K562 (cell line): ENCODE measurements around the gene ARAP1. TPM values are rescaled to one million over a fixed set of nuclear protein-coding genes. Genes with fewer than 3 reads are reported as not detected.

ENCODE experiments used
- ATAC-seq: fragments of 200-7000 bp; cut with Tn5 transposase; 3 replicates; pipeline ENCODE4 v1.9.1; 2020; ENCODE audit warnings: moderate library complexity
- BruUV-seq: library from RNA; stranded (reverse); fragments of 400-500 nt; replicated peaks from 2 replicates; lab custom pipeline; 2021; lab: Mats Ljungman, UMichigan
- CTCF ChIA-PET: fragments of 300-600 bp; formaldehyde crosslinking; extraction: SDS; loops from one replicate; lab custom pipeline; 2021; ENCODE audit warnings: low intra/inter-chr PET ratio; lab: Yijun Ruan, JAX
- POLR2A ChIA-PET: fragments of 300-600, 350-650 bp; sonication (Branson Sonifier 250); formaldehyde crosslinking; extraction: SDS; loops from one replicate; lab custom pipeline; 2021; ENCODE audit warnings: antibody characterized with exemption, inconsistent platforms; lab: Yijun Ruan, JAX
- DNase-seq, 4 experiments: peaks; one replicate each; pipeline versions ENCODE4 v3.0.0 to v3.0.0-alpha.2; 2011 to 2018; ENCODE audit warnings: low spot score in 3 of 4, mixed read lengths in 3 of 4; ENCODE audit errors: extremely low read depth in 1 of 4
- FAIRE-seq: peaks from 2 replicates; lab custom pipeline; 2011; peaks lifted over from hg19 to GRCh38; lab: Jason Lieb, UNC
- H2AFZ ChIP-seq: 2 replicates; pipeline ENCODE4 v1.6.0; 2011; ENCODE audit warnings: low read depth, low read length, control low read depth, inconsistent platforms
- H3K27ac ChIP-seq: fragments of 200-600 bp; 3 replicates; pipeline ENCODE4 v1.8.0; 2011; ENCODE audit warnings: low read depth, mild to moderate bottlenecking, control low read depth, inconsistent platforms, low read length, moderate library complexity, mixed read lengths; ENCODE audit errors: extremely low read depth
- H3K27me3 ChIP-seq, 2 experiments: fragments of 300-600 bp in 1 of 2; 2 replicates in 1 of 2; 3 replicates in 1 of 2; pipeline versions ENCODE4 v1.6.0 to v1.8.0; 2011; ENCODE audit warnings: inconsistent platforms in 2 of 2, low read length in 2 of 2, mild to moderate bottlenecking in 1 of 2, mixed read lengths in 1 of 2, moderate library complexity in 1 of 2; ENCODE audit not compliant: control insufficient read depth in 2 of 2, insufficient read depth in 2 of 2
- H3K36me3 ChIP-seq: fragments of 300-600 bp; 3 replicates; pipeline ENCODE4 v1.8.0; 2011; ENCODE audit warnings: mild to moderate bottlenecking, low read length, inconsistent platforms; ENCODE audit not compliant: control insufficient read depth, insufficient read depth
- H3K4me1 ChIP-seq, 2 experiments: fragments of 200-600 bp in 1 of 2; replicated peaks in 1 of 2; 2 replicates in 1 of 2; 3 replicates in 1 of 2; pipeline versions ENCODE4 v1.5.1 to v1.8.0; 2011; ENCODE audit warnings: inconsistent platforms in 2 of 2, low read length in 2 of 2, mild to moderate bottlenecking in 1 of 2, mixed read lengths in 1 of 2, moderate library complexity in 1 of 2; ENCODE audit not compliant: control insufficient read depth in 2 of 2, insufficient read depth in 2 of 2
- H3K4me2 ChIP-seq: 2 replicates; pipeline ENCODE4 v1.6.1; 2011; ENCODE audit warnings: low read length, control low read depth, inconsistent platforms, mixed read lengths; ENCODE audit not compliant: insufficient read depth
- H3K4me3 ChIP-seq: fragments of 200-600 bp; sonication (generic), shearing (Covaris generic); 2 replicates; pipeline ENCODE4 v1.5.1; 2016; ENCODE audit warnings: control low read depth, inconsistent platforms
- H3K79me2 ChIP-seq: fragments of 200-600 bp; 3 replicates; pipeline ENCODE4 v1.8.0; 2011; ENCODE audit warnings: low read length, inconsistent platforms; ENCODE audit not compliant: control insufficient read depth, insufficient read depth
- H3K9ac ChIP-seq, 2 experiments: 2 replicates each; pipeline versions ENCODE4 v1.6.0 to v1.6.1; 2011; ENCODE audit warnings: low read depth in 2 of 2, low read length in 2 of 2, control low read depth in 1 of 2, inconsistent platforms in 1 of 2, mild to moderate bottlenecking in 1 of 2, mixed read lengths in 1 of 2; ENCODE audit not compliant: insufficient read depth in 1 of 2
- H3K9me1 ChIP-seq: one replicate; pipeline ENCODE4 v1.6.0; 2011; ENCODE audit warnings: inconsistent platforms, mild to moderate bottlenecking, low read length, moderate library complexity; ENCODE audit not compliant: control insufficient read depth, insufficient read depth
- H3K9me3 ChIP-seq: replicated peaks from 2 replicates; pipeline ENCODE4 v1.5.1; 2011; ENCODE audit warnings: low read depth, low read length, inconsistent platforms; ENCODE audit not compliant: control insufficient read depth, insufficient read depth
- H4K20me1 ChIP-seq: replicated peaks from 2 replicates; pipeline ENCODE4 v1.6.1; 2011; ENCODE audit warnings: low read length, inconsistent platforms, mixed read lengths; ENCODE audit not compliant: control insufficient read depth, insufficient read depth
- BRD4 ChIP-seq: fragments of 200-600 bp; sonication (generic); IDR thresholded peaks from 2 replicates; pipeline ENCODE4 v1.6.1; 2017; ENCODE audit warnings: inconsistent platforms
- CCAR2 ChIP-seq: fragments of 200-400 bp; formaldehyde crosslinking; IDR thresholded peaks from 2 replicates; pipeline ENCODE4 v1.6.1; 2017; ENCODE audit warnings: mild to moderate bottlenecking, low read depth, low read length
- CUX1 ChIP-seq: fragments of 200-800 bp; sonication (Bioruptor generic); IDR thresholded peaks from 2 replicates; pipeline ENCODE4 v1.6.1; 2016; ENCODE audit warnings: missing genetic modification characterization, missing compliant biosample characterization
- ETV5 ChIP-seq: sonication (generic); formaldehyde crosslinking; IDR thresholded peaks from 2 replicates; pipeline ENCODE4 v1.4.0; 2020; ENCODE audit warnings: low read depth, mild to moderate bottlenecking, missing genetic modification reagents
- HNRNPK ChIP-seq: fragments of 200-400 bp; formaldehyde crosslinking; IDR thresholded peaks from one replicate; pipeline ENCODE4 v1.6.1; 2018; ENCODE audit warnings: mild to moderate bottlenecking, low read depth, low read length; ENCODE audit not compliant: poor library complexity, severe bottlenecking
- PURB ChIP-seq: sonication (generic); formaldehyde crosslinking; IDR thresholded peaks from 2 replicates; pipeline ENCODE4 v1.9.0; 2021; ENCODE audit warnings: low read depth, mild to moderate bottlenecking, missing genetic modification reagents
- RBM22 ChIP-seq: fragments of 200-400 bp; formaldehyde crosslinking; IDR thresholded peaks from 2 replicates; pipeline ENCODE4 v1.6.1; 2018; ENCODE audit warnings: low read length, low read depth; ENCODE audit not compliant: poor library complexity, severe bottlenecking
- SNRNP70 ChIP-seq: fragments of 200-400 bp; formaldehyde crosslinking; optimal IDR thresholded peaks from 2 replicates; pipeline ENCODE3; 2017; ENCODE audit warnings: low read depth, low read length
- YBX1 ChIP-seq: fragments of 450-650 bp; IDR thresholded peaks from 2 replicates; pipeline ENCODE4 v1.7.1; 2016; ENCODE audit warnings: mild to moderate bottlenecking
- ZFPM2 ChIP-seq: fragments of 250-450 bp; sonication (Bioruptor Pico); IDR thresholded peaks from 2 replicates; pipeline ENCODE4 v1.5.1; 2022; ENCODE audit warnings: mild to moderate bottlenecking
- ZNF184 ChIP-seq: sonication (generic); formaldehyde crosslinking; IDR thresholded peaks from 2 replicates; pipeline ENCODE4 v1.5.0; 2020; ENCODE audit warnings: missing genetic modification reagents
- ZNF280B ChIP-seq: fragments of 250-450 bp; sonication (Bioruptor Pico); IDR thresholded peaks from 2 replicates; pipeline ENCODE4 v1.5.1; 2021; ENCODE audit warnings: mild to moderate bottlenecking
- WGBS: fragments of 100-300 bp; shearing (Covaris generic); methylation state at CpG from one replicate; pipeline ENCODE4 v1.1.6; 2016; ENCODE audit warnings: low coverage, mixed read lengths; ENCODE audit not compliant: insufficient coverage; ENCODE audit errors: missing lambda C conversion rate; 5-methylcytosine and 5-hydroxymethylcytosine counted together
- in situ Hi-C: fragments of 300-500 bp; cut with MboI; formaldehyde crosslinking; loops from 4 replicates; pipeline ENCODE4 v1.15.0; 2018; ENCODE audit warnings: inconsistent platforms, mixed read lengths
- intact Hi-C: fragments of 100-400 bp; cut with micrococcal nuclease; formaldehyde crosslinking; loops from 2 replicates; pipeline ENCODE4 v1.14.2; 2022
- polyA plus RNA-seq, 8 experiments: library from polyadenylated mRNA; depleted of rRNA in 4 of 8; stranded (reverse) in 5 of 8; unstranded in 3 of 8; fragments of >200 nt; fragmentation: Nextera tagmentation in 2 of 8; fragmentation: Illumina TruSeq in 1 of 8; extraction: Ambion mirVana in 2 of 8; extraction: Trizol in 1 of 8; gene quantifications; 2 replicates each; pipeline versions ENCODE4 v1.2.1 to v1.2.3, GENCODE V29; 2011 to 2014; ENCODE audit warnings: inconsistent platforms in 1 of 8, missing spikeins in 1 of 8
- total RNA-seq, 7 experiments: library from RNA; depleted of rRNA in 6 of 7; stranded (reverse); fragments of >200 nt in 6 of 7; fragmentation: Illumina TruSeq in 2 of 7; extraction: Trizol in 2 of 7; gene quantifications; 2 replicates each; pipeline versions ENCODE4 v1.2.1 to v1.2.3, GENCODE V29; 2011 to 2021; ENCODE audit warnings: low replicate concordance in 1 of 7
- TF ChIP-seq, protein P1 (sequence below): sonication (generic); formaldehyde crosslinking; IDR thresholded peaks from 2 replicates; pipeline ENCODE4 v1.8.1; 2022; ENCODE audit warnings: missing genetic modification reagents

ARAP1 gene
- total and polyA plus RNA-seq, 9 of the 15 experiments (the other 6 are each of a cell fraction or from before 2014, with no cell fraction given) = 0.23 to 67.0 (median 24.6) TPM

DNA sequence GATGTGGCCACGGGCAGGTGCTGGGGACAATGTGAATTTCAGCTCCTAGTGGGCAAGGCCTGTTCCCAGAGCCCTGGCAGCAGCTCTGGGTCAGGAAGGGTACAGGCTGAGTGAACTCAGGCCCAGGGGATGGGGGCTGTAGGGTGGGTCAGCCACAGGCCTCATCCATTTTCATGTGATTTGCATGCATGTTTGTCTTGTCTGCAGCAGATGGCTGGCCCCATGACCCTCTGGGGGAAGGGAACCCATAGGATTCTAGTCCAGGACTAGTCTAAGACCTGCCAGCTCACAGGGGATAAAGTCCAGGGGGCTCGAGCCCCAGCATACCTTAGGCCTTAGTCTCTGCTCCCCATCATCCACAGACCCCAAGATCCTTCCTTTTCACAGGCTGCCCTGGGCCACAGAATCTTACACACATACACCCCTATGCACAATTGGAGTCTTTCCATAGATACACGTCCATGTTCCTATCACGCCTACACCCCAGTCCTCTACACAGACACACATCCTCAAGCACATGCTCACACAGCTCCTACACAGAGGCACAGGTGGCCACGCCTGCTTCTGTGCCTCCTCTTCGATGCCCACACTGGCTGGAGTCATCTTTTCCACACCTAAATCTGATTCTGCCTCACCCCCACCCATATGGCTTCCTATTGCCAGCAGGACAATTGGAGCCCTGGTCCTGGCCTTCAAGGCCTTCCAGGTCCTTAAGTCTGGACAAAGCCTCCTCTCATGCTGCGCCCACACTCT lies 103.6 kb downstream of the ARAP1 start (continued):
- TF ChIP-seq HNRNPK (no peak), ZNF280B (CRISPR knock-in tag) (no peak), SNRNP70 (no peak), RBM22 (no peak)

- Histone ChIP-seq H4K20me1 (no peaks in the 10 kb centered on the region), H3K27ac (no peak overlapping the region), H3K9me1 (no peaks in the 10 kb centered on the region), H3K4me2 (no peak overlapping the region), H3K36me3 (no peaks in the 10 kb centered on the region), H3K4me1 (peaks cover 6 to 13% of the 10 kb centered on the region in 2 experiments), H2AFZ (no peak overlapping the region), H3K79me2 (no peaks in the 10 kb centered on the region), H3K9me3 (no peaks in the 10 kb centered on the region), H3K27me3 (peaks cover 0 to 9% of the 10 kb centered on the region in 2 experiments; a peak in 1 of 5 replicates), H3K9ac (no peak overlapping the region), H3K4me3 (no peak overlapping the region)
- intact Hi-C loops (no loop called here), in situ Hi-C loops (loop anchor here (5.0 kb wide), 1 partner anchor 51 kb away; no protein-coding TSS in a partner anchor)
- FAIRE-seq (no peak), DNase-seq (no peak), ATAC-seq (no peak)
- ChIA-PET CTCF (no interaction called here), POLR2A (interaction anchor here (0.6 kb wide), 1 partner anchor 652 kb away, joined by 3 read pairs; no protein-coding TSS in a partner anchor)
- 6% methylated on average over 4 of the region's 4 CpGs for WGBS
- BruUV-seq = no TSS peak
- no peak for TF ChIP-seq CUX1 (CRISPR knock-in tag)
- no peak for TF ChIP-seq BRD4
- no peak for TF ChIP-seq PURB (CRISPR knock-in tag)
- no peak for TF ChIP-seq ETV5
- TF ChIP-seq, protein P1, sequence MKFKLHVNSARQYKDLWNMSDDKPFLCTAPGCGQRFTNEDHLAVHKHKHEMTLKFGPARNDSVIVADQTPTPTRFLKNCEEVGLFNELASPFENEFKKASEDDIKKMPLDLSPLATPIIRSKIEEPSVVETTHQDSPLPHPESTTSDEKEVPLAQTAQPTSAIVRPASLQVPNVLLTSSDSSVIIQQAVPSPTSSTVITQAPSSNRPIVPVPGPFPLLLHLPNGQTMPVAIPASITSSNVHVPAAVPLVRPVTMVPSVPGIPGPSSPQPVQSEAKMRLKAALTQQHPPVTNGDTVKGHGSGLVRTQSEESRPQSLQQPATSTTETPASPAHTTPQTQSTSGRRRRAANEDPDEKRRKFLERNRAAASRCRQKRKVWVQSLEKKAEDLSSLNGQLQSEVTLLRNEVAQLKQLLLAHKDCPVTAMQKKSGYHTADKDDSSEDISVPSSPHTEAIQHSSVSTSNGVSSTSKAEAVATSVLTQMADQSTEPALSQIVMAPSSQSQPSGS (CRISPR knock-in tag) = no peak
- TF ChIP-seq ZNF184 = no peak
- no peak for TF ChIP-seq YBX1
- no peak for TF ChIP-seq CCAR2
- no peak for TF ChIP-seq ZFPM2 (CRISPR knock-in tag)
These were observed 104.3 kb downstream of the ARAP1 start for GRCh38 chr11:72647882-72648281.
